ENCODE data around the gene WFIKKN1. TPM values are rescaled to one million over a fixed set of nuclear protein-coding genes. Genes with fewer than 3 reads are reported as not detected.
"Not testable (repeated sequence)": the region's sequence is repeated elsewhere in the genome, so short reads cannot be mapped to it uniquely, and the experiment has no call there.

Gene WFIKKN1
- total RNA-seq, 1 donor from 2014 or later: 0.40 TPM

DNA sequence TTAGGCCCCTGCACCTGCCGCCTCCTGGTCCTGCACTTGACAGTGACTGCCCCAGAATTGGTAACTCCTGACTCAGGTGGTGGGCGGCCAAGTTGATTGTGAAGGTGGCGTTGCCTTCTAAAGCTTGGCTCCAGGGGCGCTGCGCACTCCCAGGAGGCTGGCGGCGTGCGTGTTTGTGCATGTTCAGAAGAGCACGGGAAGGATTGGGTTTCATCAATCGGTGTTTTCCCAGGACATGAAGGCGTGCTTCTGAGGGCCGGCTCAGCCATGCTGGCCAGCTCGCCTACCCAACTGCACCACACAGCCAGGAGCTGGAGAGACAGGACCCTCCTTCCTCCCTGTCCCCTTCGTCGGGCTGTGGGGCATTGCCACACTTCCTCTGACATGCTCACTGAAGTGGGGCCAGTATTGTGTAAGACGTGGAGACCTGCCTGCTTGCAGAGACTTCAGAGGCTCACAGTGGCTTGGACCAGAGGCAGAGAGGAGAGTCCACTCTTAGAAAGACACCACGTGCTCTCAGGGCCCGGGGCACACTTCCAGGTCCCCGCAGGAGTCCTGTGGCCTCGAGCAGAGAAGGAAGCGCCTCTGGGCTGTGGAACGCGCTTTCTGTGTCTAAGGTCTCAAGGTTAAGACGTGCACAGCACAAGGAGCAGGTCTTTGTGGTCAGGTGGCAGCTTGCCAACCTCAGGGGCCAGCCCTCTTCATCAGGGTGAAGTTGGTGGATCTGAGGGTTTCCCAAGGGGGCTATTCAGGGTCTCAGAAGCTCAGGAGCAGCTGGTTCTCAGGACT is 38.1 kb upstream of the WFIKKN1 start:
- DNase-seq (ENCODE audit: low spot score): no peak
- intact Hi-C loops (cut with DNase I): no loop called here

GRCh38 chr16:593406-593805 is 37.4 kb upstream of the WFIKKN1 start:
- no peak for DNase-seq (ENCODE audit: low spot score)
- intact Hi-C loops (cut with DNase I): no loop called here

DNA sequence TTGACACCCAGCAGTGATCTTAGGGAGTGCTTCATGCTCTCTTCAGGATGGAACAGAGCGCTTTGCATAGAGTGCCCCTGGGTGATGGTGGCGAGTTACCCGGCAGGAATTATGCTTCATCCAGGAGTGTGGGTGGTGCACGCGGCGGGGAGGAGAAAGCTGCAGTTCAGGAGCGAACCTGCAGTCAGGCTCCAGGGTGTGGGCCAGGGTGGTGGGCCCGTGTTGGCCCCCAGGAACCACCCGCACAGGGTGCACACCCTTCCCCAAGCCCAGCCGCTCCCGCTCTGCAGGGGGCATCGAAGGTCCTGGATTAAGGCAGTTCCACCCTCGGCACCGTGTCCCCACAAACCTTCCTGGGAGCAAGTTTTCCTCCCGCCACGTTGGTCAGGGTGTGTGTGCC is 37.0 kb upstream of the WFIKKN1 start:
- intact Hi-C loops (cut with DNase I): no loop called here

GRCh38 chr16:595094-595528 is 35.7 kb upstream of the WFIKKN1 start:
- DNase-seq (ENCODE audit: low spot score): no peak
- intact Hi-C loops (cut with DNase I): no loop called here

More for the DNA sequence above, 37.0 kb upstream of the WFIKKN1 start:
- no peak for DNase-seq (ENCODE audit: low spot score)

- DNase-seq (ENCODE audit: low spot score): no peak
- intact Hi-C loops (cut with DNase I): no loop called here
These were observed 34.6 kb upstream of the WFIKKN1 start for GRCh38 chr16:595942-596735.

- intact Hi-C loops (cut with DNase I): no loop called here
- DNase-seq (ENCODE audit: low spot score): no peak
These were observed 34.1 kb upstream of the WFIKKN1 start for GRCh38 chr16:596736-597060.

DNA sequence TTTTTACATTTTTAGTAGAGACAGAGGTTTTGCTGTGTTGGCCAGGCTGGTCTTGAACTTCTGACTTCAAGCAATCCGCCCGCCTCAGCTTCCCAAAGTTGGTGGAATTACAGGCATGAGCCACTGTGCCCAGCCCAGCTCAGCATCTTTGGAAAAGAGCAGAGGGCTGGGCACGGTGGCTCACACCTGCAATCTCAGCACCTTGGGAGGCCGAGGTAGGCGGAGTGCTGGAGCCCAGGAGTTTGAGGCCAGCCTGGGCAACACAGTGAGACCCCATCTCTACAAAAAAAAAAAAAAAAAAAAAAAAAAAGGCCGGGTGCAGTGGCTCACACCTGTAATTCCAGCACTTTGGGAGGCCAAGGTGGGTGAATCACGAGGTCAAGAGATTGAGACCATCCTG is 33.1 kb upstream of the WFIKKN1 start:
- intact Hi-C loops (cut with DNase I); DNase-seq (ENCODE audit: low spot score): not testable (repeated sequence)

DNA sequence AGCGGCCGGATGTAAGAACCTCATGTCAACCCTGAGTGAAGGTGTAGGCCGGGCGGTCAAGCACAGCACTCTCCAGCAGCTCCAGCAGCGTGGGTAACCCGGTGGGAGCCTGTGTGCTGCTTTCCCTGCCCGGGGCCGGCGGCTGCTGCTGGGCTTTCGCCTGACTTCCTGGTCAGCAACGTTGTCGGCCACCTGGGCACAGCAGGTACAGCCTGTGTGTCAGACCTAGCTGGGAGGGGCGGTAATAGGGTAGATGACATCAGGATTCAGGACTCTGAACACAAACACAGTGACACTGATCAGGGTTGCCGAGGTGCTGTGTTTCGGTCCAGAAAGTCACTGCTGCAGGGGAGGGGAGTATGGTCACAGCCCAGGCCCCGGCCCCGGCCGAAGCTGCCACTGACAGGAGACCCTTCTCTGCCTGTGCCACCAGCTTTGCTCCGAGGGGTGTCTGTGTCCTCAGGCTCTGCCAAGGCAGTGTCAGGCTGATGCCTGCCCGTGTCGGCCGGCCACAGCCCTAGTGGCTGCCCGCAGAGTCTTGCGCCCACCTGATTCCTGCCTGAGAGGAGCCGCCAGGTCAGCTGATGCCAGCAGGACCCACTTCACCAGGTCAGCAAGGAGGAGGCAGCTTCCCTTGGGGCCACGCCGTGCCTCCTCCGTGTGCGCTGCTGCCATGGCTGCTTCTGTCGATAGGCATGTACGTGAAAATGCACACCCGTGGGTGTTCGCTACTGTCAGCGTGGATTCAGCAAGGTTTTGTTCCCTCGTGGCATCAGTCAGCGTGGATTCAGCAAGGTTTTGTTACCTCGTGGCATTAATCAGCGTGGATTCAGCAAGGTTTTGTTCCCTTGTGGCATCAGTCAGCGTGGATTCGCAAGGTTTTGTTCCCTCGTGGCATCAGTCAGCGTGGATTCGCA is 31.7 kb upstream of the WFIKKN1 start:
- intact Hi-C loops (cut with DNase I): no loop called here
- no peak for DNase-seq (ENCODE audit: low spot score)

GRCh38 chr16:600781-601180 is 30.0 kb upstream of the WFIKKN1 start:
- no peak for DNase-seq (ENCODE audit: low spot score)
- intact Hi-C loops (cut with DNase I): no loop called here

- DNase-seq (ENCODE audit: low spot score): no peak
- intact Hi-C loops (cut with DNase I): no loop called here
These were observed 26.9 kb upstream of the WFIKKN1 start for GRCh38 chr16:603933-604332.

DNA sequence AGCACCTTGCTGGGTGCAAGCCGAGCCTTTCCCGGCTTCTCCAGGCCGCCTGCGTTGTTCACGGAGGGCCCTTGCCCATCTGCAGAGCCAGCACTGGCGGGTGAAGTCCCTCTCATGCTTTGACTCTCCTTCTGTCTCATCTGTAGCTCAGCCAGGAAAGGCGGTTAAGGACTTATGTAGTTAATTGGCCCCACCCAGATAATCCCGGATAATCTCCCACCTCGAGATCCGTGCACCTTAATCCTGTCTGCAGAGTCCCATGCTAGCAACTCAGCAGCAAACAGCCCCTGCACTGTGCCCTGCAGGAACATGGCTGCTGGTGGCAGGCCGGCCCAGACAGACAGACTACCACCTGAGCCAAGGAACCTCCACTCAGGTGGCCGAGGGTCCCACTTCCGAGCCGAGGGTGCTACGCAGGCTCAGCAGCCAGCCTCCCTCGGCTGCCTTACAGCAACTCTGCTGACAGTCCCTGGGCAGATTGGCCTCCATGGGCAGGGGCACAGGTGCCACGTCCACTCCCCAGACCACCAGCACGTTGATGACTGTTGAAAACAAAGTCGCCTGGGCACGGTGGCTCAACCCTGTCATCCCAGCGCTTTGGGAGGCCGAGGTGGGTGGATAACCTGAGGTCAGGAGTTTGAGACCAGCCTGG is 24.0 kb upstream of the WFIKKN1 start:
- intact Hi-C loops (cut with DNase I): no loop called here
- no peak for DNase-seq (ENCODE audit: low spot score)

DNA sequence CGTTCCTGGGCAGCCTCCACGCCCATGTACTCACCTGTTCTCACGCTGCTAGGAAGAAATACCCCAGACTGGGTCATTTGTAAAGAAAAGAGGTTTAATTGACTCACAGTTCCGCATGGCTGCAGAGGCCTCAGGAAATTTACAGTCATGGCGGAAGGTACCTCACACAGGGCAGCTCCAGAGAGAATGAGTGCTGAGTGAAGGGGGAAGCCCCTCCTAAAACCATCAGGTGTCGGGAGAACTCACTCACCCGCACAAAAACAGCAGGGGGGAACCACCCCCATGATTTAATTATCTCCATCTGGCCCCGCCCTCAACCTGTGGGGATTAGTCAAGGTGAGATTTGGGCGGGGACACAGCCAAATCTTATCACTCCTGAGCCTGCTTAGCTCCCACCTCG is 22.8 kb upstream of the WFIKKN1 start:
- no peak for DNase-seq (ENCODE audit: low spot score)
- intact Hi-C loops (cut with DNase I): no loop called here

GRCh38 chr16:609316-609715 is 21.5 kb upstream of the WFIKKN1 start:
- intact Hi-C loops (cut with DNase I): no loop called here
- no peak for DNase-seq (ENCODE audit: low spot score)

DNA sequence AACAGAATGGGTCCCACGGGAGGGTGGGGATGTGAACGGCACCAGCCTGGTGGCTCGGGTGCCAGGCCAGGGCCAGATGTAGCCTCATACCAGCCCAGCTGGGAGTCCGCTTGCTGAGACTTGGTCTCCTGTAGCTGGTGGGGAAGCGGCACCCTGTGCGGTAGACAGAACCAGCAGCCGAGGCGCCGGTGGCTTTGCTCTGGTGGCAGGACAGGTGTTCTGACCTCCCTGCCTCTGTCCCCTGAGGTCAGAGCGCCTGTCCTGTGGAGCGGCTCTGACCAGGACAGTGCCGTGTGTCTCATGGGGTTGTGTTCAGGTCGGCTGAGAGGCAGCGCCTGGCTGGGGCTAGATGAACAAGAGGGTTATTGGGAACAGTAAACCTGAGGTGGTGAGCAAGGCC is 20.8 kb upstream of the WFIKKN1 start:
- DNase-seq (ENCODE audit: low spot score): no peak
- intact Hi-C loops (cut with DNase I): no loop called here

GRCh38 chr16:610513-611381 is 20.0 kb upstream of the WFIKKN1 start:
- intact Hi-C loops (cut with DNase I): no loop called here
- no peak for DNase-seq (ENCODE audit: low spot score)

GRCh38 chr16:615122-615521 is 15.7 kb upstream of the WFIKKN1 start:
- no peak for DNase-seq (ENCODE audit: low spot score)
- intact Hi-C loops (cut with DNase I): no loop called here

- intact Hi-C loops (cut with DNase I): no loop called here
- DNase-seq (ENCODE audit: low spot score): no peak
These were observed 13.8 kb upstream of the WFIKKN1 start for GRCh38 chr16:616733-617586.

- intact Hi-C loops (cut with DNase I): no loop called here
- DNase-seq (ENCODE audit: low spot score): no peak
These were observed 12.9 kb upstream of the WFIKKN1 start for GRCh38 chr16:617855-618254.

Data from cardiac septum (tissue), 1 donor.